ENCODE data around the gene KDR.

GRCh38 chr4:55096619-55097018 lies 28.8 kb downstream of the KDR start:
- TF ChIP-seq LEF1 (IDR thresholded peaks at IDR 0.05; ENCODE audit: borderline replicate concordance): no peak
- no peak for TF ChIP-seq FOXA1 (IDR thresholded peaks at IDR 0.05)
- no peak for TF ChIP-seq SP1 (IDR thresholded peaks at IDR 0.05)
- TF ChIP-seq HDGF (IDR thresholded peaks at IDR 0.05; ENCODE audit: borderline replicate concordance): no peak
- TF ChIP-seq NFRKB (IDR thresholded peaks at IDR 0.05): no peak
- TF ChIP-seq TARDBP (IDR thresholded peaks at IDR 0.05): no peak
- TF ChIP-seq SUZ12 (IDR thresholded peaks at IDR 0.05): no peak
- no peak for TF ChIP-seq FOXK2 (IDR thresholded peaks at IDR 0.05)
- no peak for TF ChIP-seq ZNF384 (IDR thresholded peaks at IDR 0.05)
- no peak for TF ChIP-seq FOXM1 (IDR thresholded peaks at IDR 0.05; ENCODE audit: borderline replicate concordance)

All from HEK293T (cell line).